ENCODE measurements around the gene GPC6.

DNA sequence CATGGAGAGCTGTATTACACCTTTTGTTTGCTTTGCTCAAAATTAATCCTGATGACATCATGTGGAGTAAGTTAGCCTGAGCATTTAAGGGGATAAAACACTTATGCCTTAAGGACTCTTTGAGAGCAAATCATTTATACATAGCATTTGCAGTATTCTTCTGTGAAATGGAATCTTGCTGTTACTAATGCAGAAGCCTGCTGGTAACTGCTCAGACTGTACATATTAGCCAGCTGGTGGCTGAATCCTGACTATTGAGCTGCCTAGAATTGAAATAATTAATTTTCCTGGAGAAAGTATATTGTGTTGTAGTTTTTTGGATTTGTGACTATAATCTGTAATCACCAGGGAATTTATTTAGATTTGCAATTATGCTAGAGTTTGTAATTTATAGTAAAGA, 363.2 kb downstream of the GPC6 start:
- TF ChIP-seq GATA2 (IDR thresholded peaks at IDR 0.05; ENCODE audit: low read depth, low read length) = no peak
- no peak for TF ChIP-seq GATA3 (IDR thresholded peaks at IDR 0.05; ENCODE audit: low read depth, low read length)

All from SH-SY5Y (cell line).